Activated CD4-positive, alpha-beta memory T cell treated with anti-CD3 and anti-CD28 coated beads, Interleukin-2, amount 10 ng/mL, durations not matched to agents 7 days and 5 days (primary cell): ENCODE results near the gene YTHDC2. TPM values are rescaled to one million over a fixed set of nuclear protein-coding genes. Genes with fewer than 3 reads are reported as not detected.

ENCODE experiments used
- CTCF ChIA-PET: fragments of 350-600 bp; sonication (Branson Sonifier 250); formaldehyde crosslinking; loops from one replicate; lab custom pipeline; 2021; ENCODE audit warnings: antibody characterized with exemption, inconsistent platforms; lab: Charles Lee
- POLR2A ChIA-PET: fragments of 350-600 bp; sonication (Branson Sonifier 250); formaldehyde crosslinking; loops from one replicate; lab custom pipeline; 2021; ENCODE audit warnings: antibody characterized with exemption; lab: Charles Lee
- DNase-seq: peaks from one replicate; pipeline ENCODE4 v3.0.0-alpha.2; 2020
- H3K27ac Mint-ChIP-seq: one replicate; pipeline ENCODE4 v1.8.0; 2021; ENCODE audit warnings: mild to moderate bottlenecking, mixed read lengths
- H3K27me3 Mint-ChIP-seq: one replicate; pipeline ENCODE4 v1.8.0; 2021; ENCODE audit warnings: mixed read lengths
- H3K36me3 Mint-ChIP-seq: one replicate; pipeline ENCODE4 v1.8.0; 2021; ENCODE audit warnings: low read depth, mixed read lengths
- H3K4me1 Mint-ChIP-seq: one replicate; pipeline ENCODE4 v1.8.0; 2021; ENCODE audit warnings: mixed read lengths
- H3K4me3 Mint-ChIP-seq: one replicate; pipeline ENCODE4 v1.8.0; 2021; ENCODE audit warnings: mild to moderate bottlenecking, mixed read lengths
- H3K9me3 Mint-ChIP-seq: one replicate; pipeline ENCODE4 v1.8.0; 2021; ENCODE audit warnings: mixed read lengths
- total RNA-seq, 2 experiments: library from RNA; stranded (reverse); gene quantifications; one replicate each; pipeline ENCODE4 v1.2.3, GENCODE V29; 2021

The YTHDC2 gene
- total RNA-seq, 2 experiments from 2014 or later, result 30.3 to 31.0 TPM

- CTCF ChIA-PET, result no interaction called here
- H3K9me3 Mint-ChIP-seq, result peaks cover 14% of the 10 kb centered on the region
- POLR2A ChIA-PET, result interaction anchor here (1.5 kb wide), 1 partner anchor 8 kb away, joined by 3 read pairs; no protein-coding TSS in a partner anchor
- no peak for DNase-seq
- peaks cover 6% of the 10 kb centered on the region for H3K36me3 Mint-ChIP-seq
- H3K4me1 Mint-ChIP-seq, result no peaks in the 10 kb centered on the region
- no peak overlapping the region for H3K4me3 Mint-ChIP-seq
- H3K27ac Mint-ChIP-seq, result no peak overlapping the region
- H3K27me3 Mint-ChIP-seq, result peaks cover 59% of the 10 kb centered on the region
These were observed 18.1 kb upstream of the YTHDC2 start for GRCh38 chr5:113495422-113495841.

DNA sequence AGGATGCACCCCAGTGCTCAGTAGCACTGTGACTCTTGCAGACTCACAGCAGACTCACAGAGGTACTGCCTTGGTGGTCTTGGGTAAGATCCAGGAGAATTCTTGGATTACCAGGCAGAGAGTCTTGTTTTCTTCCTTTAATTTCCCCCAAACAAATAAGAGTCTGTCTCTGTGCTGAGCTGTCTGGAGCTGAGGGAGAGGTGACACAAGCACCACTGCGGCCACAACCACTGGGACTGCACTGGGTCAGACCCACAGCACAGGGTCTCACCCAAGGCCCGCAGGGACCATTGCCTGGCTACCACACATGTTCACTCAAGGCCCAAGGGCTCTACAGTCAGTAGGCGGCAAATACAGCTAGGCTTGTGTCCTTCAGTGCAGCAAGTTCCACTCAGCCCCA, 11.4 kb upstream of the YTHDC2 start:
- peaks cover 2% of the 10 kb centered on the region for H3K9me3 Mint-ChIP-seq
- no peak overlapping the region for H3K4me3 Mint-ChIP-seq
- peaks cover 7% of the 10 kb centered on the region for H3K4me1 Mint-ChIP-seq
- CTCF ChIA-PET, result no interaction called here
- H3K36me3 Mint-ChIP-seq, result no peaks in the 10 kb centered on the region
- POLR2A ChIA-PET, result no interaction called here
- DNase-seq, result no peak
- H3K27ac Mint-ChIP-seq, result no peak overlapping the region
- H3K27me3 Mint-ChIP-seq, result peaks cover 39% of the 10 kb centered on the region

GRCh38 chr5:113503146-113503545, 10.3 kb upstream of the YTHDC2 start:
- no peaks in the 10 kb centered on the region for H3K36me3 Mint-ChIP-seq
- H3K9me3 Mint-ChIP-seq, result peaks cover 2% of the 10 kb centered on the region
- no peak overlapping the region for H3K27ac Mint-ChIP-seq
- no peak overlapping the region for H3K4me3 Mint-ChIP-seq
- ChIA-PET CTCF (no interaction called here), POLR2A (no interaction called here)
- peaks cover 33% of the 10 kb centered on the region for H3K27me3 Mint-ChIP-seq
- no peak for DNase-seq
- peaks cover 17% of the 10 kb centered on the region for H3K4me1 Mint-ChIP-seq

- no peak overlapping the region for H3K4me3 Mint-ChIP-seq
- peaks cover 29% of the 10 kb centered on the region for H3K27me3 Mint-ChIP-seq
- peaks cover 18% of the 10 kb centered on the region for H3K4me1 Mint-ChIP-seq
- ChIA-PET POLR2A (no interaction called here), CTCF (no interaction called here)
- H3K27ac Mint-ChIP-seq, result no peak overlapping the region
- H3K9me3 Mint-ChIP-seq, result no peaks in the 10 kb centered on the region
- H3K36me3 Mint-ChIP-seq, result no peaks in the 10 kb centered on the region
- no peak for DNase-seq
These were observed 8.3 kb upstream of the YTHDC2 start for GRCh38 chr5:113505181-113505580.

GRCh38 chr5:113507601-113508000, 5.9 kb upstream of the YTHDC2 start:
- H3K9me3 Mint-ChIP-seq, result no peaks in the 10 kb centered on the region
- ChIA-PET POLR2A (no interaction called here), CTCF (interaction anchor here (7.3 kb wide), 1 partner anchor 173 kb away, joined by 118 read pairs; no protein-coding TSS in a partner anchor)
- no peaks in the 10 kb centered on the region for H3K36me3 Mint-ChIP-seq
- H3K4me3 Mint-ChIP-seq, result no peak overlapping the region
- H3K4me1 Mint-ChIP-seq, result peaks cover 18% of the 10 kb centered on the region
- DNase-seq, result peak; percentile 24
- peaks cover 21% of the 10 kb centered on the region for H3K27me3 Mint-ChIP-seq
- H3K27ac Mint-ChIP-seq, result no peak overlapping the region

GRCh38 chr5:113508756-113509155, 4.7 kb upstream of the YTHDC2 start:
- ChIA-PET POLR2A (no interaction called here), CTCF (interaction anchor here (7.3 kb wide), 1 partner anchor 174 kb away, joined by 118 read pairs; no protein-coding TSS in a partner anchor)
- Mint-ChIP-seq H3K9me3 (no peaks in the 10 kb centered on the region), H3K27me3 (peaks cover 21% of the 10 kb centered on the region), H3K4me1 (peaks cover 22% of the 10 kb centered on the region), H3K36me3 (no peaks in the 10 kb centered on the region), H3K4me3 (no peak overlapping the region), H3K27ac (no peak overlapping the region)
- DNase-seq, result no peak

DNA sequence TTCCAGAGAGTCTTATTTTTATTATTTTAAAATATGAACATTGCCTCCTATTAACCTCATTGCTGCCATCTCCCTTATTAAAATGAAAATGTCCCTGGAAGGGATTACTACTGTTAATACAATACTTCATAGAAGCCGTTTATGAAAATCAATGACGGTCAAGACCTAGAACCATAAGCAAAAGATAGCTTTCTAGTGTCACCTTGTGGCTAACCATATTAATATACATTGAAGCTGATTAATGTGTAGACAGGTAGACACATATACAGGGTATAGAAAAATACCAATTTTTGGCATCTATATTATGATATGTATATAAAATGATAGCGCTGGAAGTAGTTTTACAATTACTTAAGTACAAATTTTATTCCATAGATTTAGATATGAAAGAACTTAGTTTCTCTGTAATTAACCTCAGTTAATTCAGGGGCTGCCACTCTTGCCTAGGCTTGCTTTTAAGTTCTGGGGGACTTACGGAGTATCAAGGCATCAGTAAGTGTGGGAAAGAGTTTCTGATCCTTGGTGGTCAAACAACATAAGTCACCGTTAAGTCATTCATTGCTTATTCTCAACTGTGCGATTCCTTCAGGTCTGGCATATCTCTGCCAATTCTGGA, 2.5 kb upstream of the YTHDC2 start:
- peaks cover 19% of the 10 kb centered on the region for H3K27me3 Mint-ChIP-seq
- ChIA-PET CTCF (interaction anchor here (1.0 to 7.3 kb wide), 13 partner anchors 22 to 515 kb away, joined by 3 to 118 read pairs (median 5); partner anchors contain the start of gene MCC), POLR2A (interaction anchor here (1.0 to 1.8 kb wide), 4 partner anchors 131 to 515 kb away, joined by 3 to 8 read pairs (median 4); no protein-coding TSS in a partner anchor)
- H3K4me1 Mint-ChIP-seq, result peaks cover 30% of the 10 kb centered on the region
- no peak overlapping the region for H3K27ac Mint-ChIP-seq
- DNase-seq, result no peak
- H3K9me3 Mint-ChIP-seq, result no peaks in the 10 kb centered on the region
- no peaks in the 10 kb centered on the region for H3K36me3 Mint-ChIP-seq
- H3K4me3 Mint-ChIP-seq, result no peak overlapping the region

DNA sequence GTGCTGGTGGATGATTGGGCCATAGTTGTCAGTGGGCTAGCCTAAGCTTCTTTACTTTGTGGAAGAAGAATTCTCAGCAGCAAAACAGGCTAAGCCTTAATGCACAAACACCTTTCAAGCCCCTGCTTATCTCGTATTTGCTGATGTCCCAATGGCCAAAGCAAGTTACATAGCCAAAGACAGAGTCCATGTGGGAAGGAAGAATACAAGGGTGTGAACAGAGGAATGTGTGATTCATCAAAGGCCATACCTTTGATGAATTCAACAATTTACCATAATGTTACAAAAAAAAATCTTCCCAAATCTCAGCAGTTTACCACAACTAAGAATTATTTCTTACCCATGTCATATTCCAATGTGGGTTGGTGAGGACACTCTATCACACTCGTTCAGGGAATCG, 1.2 kb upstream of the YTHDC2 start:
- POLR2A ChIA-PET, result interaction anchor here (2.2 kb wide), 1 partner anchor 13 kb away, joined by 12 read pairs; no protein-coding TSS in a partner anchor
- CTCF ChIA-PET, result interaction anchor here (0.9 to 7.3 kb wide), 6 partner anchors 90 to 517 kb away, joined by 3 to 118 read pairs (median 16); no protein-coding TSS in a partner anchor
- no peak overlapping the region for H3K4me3 Mint-ChIP-seq

GRCh38 chr5:113514289-113514635, 768 bp downstream of the YTHDC2 start:
- Mint-ChIP-seq H3K36me3 (peaks cover 14% of the 10 kb centered on the region), H3K4me3 (peak overlapping the region; percentile 86), H3K27ac (peak overlapping the region; percentile 76), H3K4me1 (peaks cover 25% of the 10 kb centered on the region), H3K9me3 (no peaks in the 10 kb centered on the region), H3K27me3 (peaks cover 9% of the 10 kb centered on the region)
- ChIA-PET CTCF (interaction anchor here (0.9 to 7.3 kb wide), 8 partner anchors 11 to 414 kb away, joined by 3 to 118 read pairs (median 4); no protein-coding TSS in a partner anchor), POLR2A (interaction anchor here (0.8 to 2.3 kb wide), 14 partner anchors 7 to 637 kb away, joined by 3 to 12 read pairs (median 4); partner anchors contain the start of gene MCC)
- DNase-seq, result no peak

More for the DNA sequence above, 1.2 kb upstream of the YTHDC2 start:
- Mint-ChIP-seq H3K9me3 (no peaks in the 10 kb centered on the region), H3K27ac (no peak overlapping the region), H3K4me1 (peaks cover 33% of the 10 kb centered on the region), H3K36me3 (peaks cover 8% of the 10 kb centered on the region), H3K27me3 (peaks cover 18% of the 10 kb centered on the region)
- DNase-seq, result no peak

GRCh38 chr5:113518884-113519283, 5.4 kb downstream of the YTHDC2 start:
- H3K4me3 Mint-ChIP-seq, result no peak overlapping the region
- no peaks in the 10 kb centered on the region for H3K9me3 Mint-ChIP-seq
- peaks cover 42% of the 10 kb centered on the region for H3K4me1 Mint-ChIP-seq
- CTCF ChIA-PET, result no interaction called here
- POLR2A ChIA-PET, result no interaction called here
- H3K36me3 Mint-ChIP-seq, result peaks cover 37% of the 10 kb centered on the region
- DNase-seq, result no peak
- H3K27me3 Mint-ChIP-seq, result no peaks in the 10 kb centered on the region
- H3K27ac Mint-ChIP-seq, result no peak overlapping the region

- no peaks in the 10 kb centered on the region for H3K27me3 Mint-ChIP-seq
- CTCF ChIA-PET, result no interaction called here
These were observed 5.9 kb downstream of the YTHDC2 start for GRCh38 chr5:113519412-113519811.

DNA sequence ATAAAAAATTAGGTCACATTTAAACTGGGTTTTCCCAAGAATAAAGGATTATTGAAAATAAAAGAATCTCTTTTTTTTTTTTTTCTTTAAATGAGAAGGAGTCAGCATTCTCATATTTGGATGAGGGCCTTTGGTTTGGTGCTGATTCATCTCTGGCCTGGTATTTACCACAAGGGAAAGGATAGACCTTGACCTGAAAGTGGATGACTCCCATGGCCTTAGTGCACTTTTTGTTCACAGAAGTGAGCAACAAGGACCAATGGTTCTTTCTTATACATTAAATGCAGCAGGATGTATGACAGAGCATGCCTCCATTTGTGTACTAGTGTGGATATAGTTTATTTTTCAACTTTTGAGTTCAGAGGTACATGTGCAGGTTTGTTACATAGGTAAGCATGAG, 6.9 kb downstream of the YTHDC2 start:
- CTCF ChIA-PET, result no interaction called here
- H3K27ac Mint-ChIP-seq, result no peak overlapping the region
- no peaks in the 10 kb centered on the region for H3K9me3 Mint-ChIP-seq
- no peak overlapping the region for H3K4me3 Mint-ChIP-seq
- POLR2A ChIA-PET, result no interaction called here
- peaks cover 44% of the 10 kb centered on the region for H3K4me1 Mint-ChIP-seq
- H3K27me3 Mint-ChIP-seq, result no peaks in the 10 kb centered on the region
- DNase-seq, result peak; percentile 22
- H3K36me3 Mint-ChIP-seq, result peaks cover 38% of the 10 kb centered on the region

More at GRCh38 chr5:113519412-113519811, 5.9 kb downstream of the YTHDC2 start:
- peaks cover 37% of the 10 kb centered on the region for H3K36me3 Mint-ChIP-seq
- DNase-seq, result no peak
- H3K4me3 Mint-ChIP-seq, result no peak overlapping the region
- POLR2A ChIA-PET, result no interaction called here
- H3K9me3 Mint-ChIP-seq, result no peaks in the 10 kb centered on the region
- H3K4me1 Mint-ChIP-seq, result peaks cover 42% of the 10 kb centered on the region
- no peak overlapping the region for H3K27ac Mint-ChIP-seq

GRCh38 chr5:113520899-113521298, 7.4 kb downstream of the YTHDC2 start:
- Mint-ChIP-seq H3K4me3 (no peak overlapping the region), H3K27ac (no peak overlapping the region), H3K9me3 (no peaks in the 10 kb centered on the region), H3K4me1 (peaks cover 42% of the 10 kb centered on the region), H3K27me3 (no peaks in the 10 kb centered on the region), H3K36me3 (peaks cover 39% of the 10 kb centered on the region)
- ChIA-PET POLR2A (interaction anchor here (1.8 kb wide), 1 partner anchor 7 kb away, joined by 7 read pairs; the partner anchor contains the start of gene YTHDC2), CTCF (interaction anchor here (0.7 kb wide), 1 partner anchor 71 kb away, joined by 4 read pairs; no protein-coding TSS in a partner anchor)
- DNase-seq, result no peak
